Measurements from ENCODE around the gene HSBP1. TPM values are rescaled to one million over a fixed set of nuclear protein-coding genes. Genes with fewer than 3 reads are reported as not detected.

The HSBP1 gene
- total RNA-seq, 6 experiments from 2014 or later = 5.6 to 46.2 (median 35.2) TPM

DNA sequence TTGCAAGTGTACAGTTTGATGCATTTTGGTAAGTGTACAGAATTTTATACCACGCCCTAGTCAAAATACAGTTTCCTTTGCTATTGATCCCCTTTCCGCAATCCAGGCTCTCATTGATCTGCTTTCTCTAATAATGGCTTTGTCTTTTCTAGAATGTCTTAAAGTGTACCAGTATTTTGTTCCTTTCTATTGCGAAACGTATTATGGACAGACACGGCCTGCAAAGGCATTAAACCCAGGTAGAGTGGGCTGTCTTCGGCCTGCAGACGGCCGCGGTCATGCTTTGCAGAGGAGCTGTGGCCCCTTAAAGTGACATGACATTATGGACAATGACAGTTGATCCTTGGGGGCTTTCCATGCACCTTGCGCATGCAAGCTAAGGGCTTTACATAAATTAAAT, 15.9 kb upstream of the HSBP1 start:
- no peak overlapping the region for H3K27ac ChIP-seq
- no peaks in the 10 kb centered on the region for H3K27me3 ChIP-seq
- no peak overlapping the region for H3K4me3 ChIP-seq
- H3K4me1 ChIP-seq = no peaks in the 10 kb centered on the region
- no peaks in the 10 kb centered on the region for H3K9me3 ChIP-seq
- intact Hi-C loops (cut with DNase I) = no loop called here
- H3K36me3 ChIP-seq = no peaks in the 10 kb centered on the region
- WGBS (ENCODE audit: insufficient coverage, low coverage, low lambda C conversion rate, missing lambda C conversion rate) = 65% methylated on average over 10 of the region's 10 CpGs
- no peak for ATAC-seq
- DNase-seq = no peak
- TF ChIP-seq CTCF (IDR thresholded peaks at IDR 0.05) = no peak

GRCh38 chr16:83792391-83792790, 15.4 kb upstream of the HSBP1 start:
- H3K9me3 ChIP-seq = no peaks in the 10 kb centered on the region
- 31% methylated on average over 2 of the region's 2 CpGs for WGBS (ENCODE audit: insufficient coverage, low coverage, low lambda C conversion rate, missing lambda C conversion rate)
- intact Hi-C loops (cut with DNase I) = no loop called here
- no peaks in the 10 kb centered on the region for H3K36me3 ChIP-seq
- H3K4me3 ChIP-seq = no peak overlapping the region
- DNase-seq (no peak), ATAC-seq (no peak)
- H3K27me3 ChIP-seq = no peaks in the 10 kb centered on the region
- H3K27ac ChIP-seq = no peak overlapping the region
- H3K4me1 ChIP-seq = no peaks in the 10 kb centered on the region
- no peak for TF ChIP-seq CTCF (IDR thresholded peaks at IDR 0.05)
- no peak for TF ChIP-seq POLR2A (IDR thresholded peaks at IDR 0.05)

DNA sequence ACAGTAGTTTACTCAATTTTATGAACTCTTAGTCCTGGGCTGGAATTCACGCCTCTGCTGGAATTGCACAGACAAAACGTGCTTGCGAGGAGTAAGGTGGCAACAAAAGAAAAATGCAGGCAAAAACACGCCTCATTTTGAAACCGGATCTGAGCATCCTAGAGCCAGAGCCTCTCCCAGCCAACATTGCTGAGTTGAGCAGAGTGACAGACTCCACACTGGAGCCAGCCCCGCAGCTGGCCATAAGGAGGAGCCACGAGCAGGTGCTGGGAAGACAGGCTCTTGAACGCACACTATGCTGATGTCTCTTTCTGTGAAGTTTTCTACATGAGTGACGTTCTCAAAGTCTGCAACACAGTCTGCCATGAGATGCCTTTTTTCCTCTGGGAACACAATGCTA, 14.6 kb upstream of the HSBP1 start:
- Histone ChIP-seq H3K9me3 (no peaks in the 10 kb centered on the region), H3K27me3 (no peaks in the 10 kb centered on the region), H3K4me1 (no peaks in the 10 kb centered on the region), H3K36me3 (no peaks in the 10 kb centered on the region), H3K4me3 (no peak overlapping the region), H3K27ac (no peak overlapping the region)
- DNase-seq (no peak), ATAC-seq (no peak)
- TF ChIP-seq POLR2A (IDR thresholded peaks at IDR 0.05) (no peak), CTCF (IDR thresholded peaks at IDR 0.05) (no peak)
- 56% methylated on average over 7 of the region's 9 CpGs for WGBS (ENCODE audit: insufficient coverage, low coverage, low lambda C conversion rate, missing lambda C conversion rate)
- intact Hi-C loops (cut with DNase I) = no loop called here

- ATAC-seq = no peak
- Histone ChIP-seq H3K27ac (no peak overlapping the region), H3K36me3 (no peaks in the 10 kb centered on the region), H3K4me1 (no peaks in the 10 kb centered on the region), H3K9me3 (no peaks in the 10 kb centered on the region), H3K27me3 (no peaks in the 10 kb centered on the region), H3K4me3 (no peak overlapping the region)
- intact Hi-C loops (cut with DNase I) = no loop called here
- DNase-seq = no peak
- 46% methylated on average over 10 of the region's 10 CpGs for WGBS (ENCODE audit: insufficient coverage, low coverage, low lambda C conversion rate, missing lambda C conversion rate)
- TF ChIP-seq POLR2A (IDR thresholded peaks at IDR 0.05) (no peak), CTCF (IDR thresholded peaks at IDR 0.05) (no peak)
Measured at GRCh38 chr16:83794860-83795554, 12.8 kb upstream of the HSBP1 start.
